BE2C (cell line): ENCODE measurements around the gene TIMM23.

ENCODE experiments used
- DNase-seq: peaks from one replicate; pipeline ENCODE4 v3.0.0-alpha.2; 2020
- H3K27me3 ChIP-seq: fragments of 250-450 bp; sonication (Bioruptor Pico); 2 replicates; pipeline ENCODE4 v1.5.1; 2020; ENCODE audit warnings: mild to moderate bottlenecking
- H3K36me3 ChIP-seq: fragments of 250-450 bp; sonication (Bioruptor Pico); 2 replicates; pipeline ENCODE4 v1.5.1; 2020; ENCODE audit warnings: mild to moderate bottlenecking
- H3K4me1 ChIP-seq: fragments of 250-450 bp; sonication (Bioruptor Pico); 2 replicates; pipeline ENCODE4 v1.5.1; 2020
- H3K4me3 ChIP-seq: 2 replicates; pipeline ENCODE4 v1.5.1; 2011; ENCODE audit warnings: low read depth, low read length
- H3K9me3 ChIP-seq: fragments of 250-450 bp; sonication (Bioruptor Pico); 2 replicates; pipeline ENCODE4 v1.5.1; 2020
- TF ChIP-seq, protein P1 (sequence below): IDR thresholded peaks from 2 replicates; pipeline ENCODE4 v1.5.1; 2012; ENCODE audit warnings: mild to moderate bottlenecking, low read depth, low read length

The TIMM23 gene

DNA sequence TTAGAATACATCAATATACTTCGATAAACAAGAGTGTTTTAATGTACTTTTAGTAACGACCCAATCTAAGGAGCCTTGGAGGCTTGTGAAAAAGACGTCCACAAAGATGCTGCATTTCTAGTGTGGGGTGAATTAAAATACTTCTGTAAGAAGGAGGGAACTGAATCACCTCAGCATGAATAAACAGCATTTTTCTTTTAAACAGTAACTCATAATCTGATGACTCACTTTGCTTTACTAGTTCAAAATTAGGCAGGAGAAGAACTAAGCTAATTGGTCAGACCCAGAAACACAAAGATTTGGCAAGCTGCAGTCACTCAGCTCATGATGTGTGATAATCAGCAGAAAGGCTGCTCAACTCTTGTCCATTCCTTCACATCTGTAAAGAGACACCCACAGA lies 33.9 kb downstream of the TIMM23 start:
- Histone ChIP-seq H3K4me3 (no peak overlapping the region), H3K4me1 (no peaks in the 10 kb centered on the region), H3K27me3 (no peaks in the 10 kb centered on the region), H3K36me3 (peaks cover 89% of the 10 kb centered on the region), H3K9me3 (no peaks in the 10 kb centered on the region)
- DNase-seq, result no peak
- TF ChIP-seq, protein P1, sequence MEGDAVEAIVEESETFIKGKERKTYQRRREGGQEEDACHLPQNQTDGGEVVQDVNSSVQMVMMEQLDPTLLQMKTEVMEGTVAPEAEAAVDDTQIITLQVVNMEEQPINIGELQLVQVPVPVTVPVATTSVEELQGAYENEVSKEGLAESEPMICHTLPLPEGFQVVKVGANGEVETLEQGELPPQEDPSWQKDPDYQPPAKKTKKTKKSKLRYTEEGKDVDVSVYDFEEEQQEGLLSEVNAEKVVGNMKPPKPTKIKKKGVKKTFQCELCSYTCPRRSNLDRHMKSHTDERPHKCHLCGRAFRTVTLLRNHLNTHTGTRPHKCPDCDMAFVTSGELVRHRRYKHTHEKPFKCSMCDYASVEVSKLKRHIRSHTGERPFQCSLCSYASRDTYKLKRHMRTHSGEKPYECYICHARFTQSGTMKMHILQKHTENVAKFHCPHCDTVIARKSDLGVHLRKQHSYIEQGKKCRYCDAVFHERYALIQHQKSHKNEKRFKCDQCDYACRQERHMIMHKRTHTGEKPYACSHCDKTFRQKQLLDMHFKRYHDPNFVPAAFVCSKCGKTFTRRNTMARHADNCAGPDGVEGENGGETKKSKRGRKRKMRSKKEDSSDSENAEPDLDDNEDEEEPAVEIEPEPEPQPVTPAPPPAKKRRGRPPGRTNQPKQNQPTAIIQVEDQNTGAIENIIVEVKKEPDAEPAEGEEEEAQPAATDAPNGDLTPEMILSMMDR, result no peak

DNA sequence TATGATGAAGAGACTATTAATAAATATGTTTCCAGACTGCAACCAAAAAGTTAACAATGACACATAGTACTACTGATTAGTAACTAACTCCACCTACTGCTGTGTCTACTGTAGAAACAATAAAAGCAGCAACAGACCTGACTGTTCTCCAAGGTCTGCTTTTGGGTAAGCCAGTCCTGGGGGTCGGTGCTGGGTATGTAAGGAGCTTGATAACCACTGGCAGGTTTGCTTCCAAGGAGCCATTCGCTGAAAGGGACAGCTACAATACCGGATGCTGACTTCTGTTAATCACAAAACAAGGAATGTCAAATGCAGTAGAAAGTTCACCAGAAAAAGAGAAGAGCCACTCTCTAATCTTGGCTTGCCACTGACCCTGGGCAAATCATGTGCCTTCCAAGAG lies 40.5 kb downstream of the TIMM23 start:
- H3K27me3 ChIP-seq, result no peaks in the 10 kb centered on the region
- peaks cover 68% of the 10 kb centered on the region for H3K36me3 ChIP-seq
- no peaks in the 10 kb centered on the region for H3K4me1 ChIP-seq
- DNase-seq, result no peak
- TF ChIP-seq, protein P1, result no peak
- H3K4me3 ChIP-seq, result no peak overlapping the region
- no peaks in the 10 kb centered on the region for H3K9me3 ChIP-seq

- TF ChIP-seq, protein P1, result no peak
- Histone ChIP-seq H3K4me3 (no peak overlapping the region), H3K27me3 (no peaks in the 10 kb centered on the region), H3K4me1 (no peaks in the 10 kb centered on the region), H3K36me3 (peaks cover 53% of the 10 kb centered on the region), H3K9me3 (no peaks in the 10 kb centered on the region)
- no peak for DNase-seq
These were observed 41.9 kb downstream of the TIMM23 start for GRCh38 chr10:46014206-46014605.

DNA sequence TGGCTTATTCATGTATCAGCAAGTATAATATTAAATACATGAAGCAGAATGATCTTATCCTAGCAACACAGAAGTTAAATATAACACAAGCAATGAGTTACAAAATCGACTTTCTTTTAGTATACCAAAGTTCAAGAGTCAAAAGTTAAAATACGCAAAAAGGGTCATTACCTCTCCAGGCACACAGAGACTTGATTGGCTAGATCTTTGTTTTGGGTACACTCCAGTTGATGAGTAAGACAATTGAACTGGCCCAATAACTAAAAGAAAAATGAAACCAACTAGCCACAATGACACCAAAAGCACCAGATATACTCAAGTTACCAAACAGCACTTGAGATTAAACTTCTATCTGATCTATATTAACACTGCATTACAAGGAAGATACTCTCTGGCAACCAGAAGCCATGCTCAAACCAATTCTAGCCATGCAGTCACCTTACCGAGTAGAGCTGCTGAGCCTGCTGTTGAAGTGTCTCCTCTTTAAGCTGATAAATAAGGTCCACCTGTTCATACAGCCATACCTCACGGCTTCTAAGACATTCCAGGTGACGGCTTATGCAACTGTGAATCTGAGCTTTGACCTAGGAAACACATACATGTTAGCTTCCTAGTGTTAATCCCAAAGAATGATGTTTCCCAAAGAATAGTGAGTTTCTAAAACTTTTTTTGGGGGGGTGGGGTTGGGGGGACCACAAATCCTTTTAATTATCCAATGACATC lies 42.6 kb downstream of the TIMM23 start:
- Histone ChIP-seq H3K27me3 (no peaks in the 10 kb centered on the region), H3K4me3 (no peak overlapping the region), H3K36me3 (peaks cover 47% of the 10 kb centered on the region), H3K4me1 (no peaks in the 10 kb centered on the region), H3K9me3 (no peaks in the 10 kb centered on the region)
- no peak for DNase-seq
- TF ChIP-seq, protein P1, result no peak

DNA sequence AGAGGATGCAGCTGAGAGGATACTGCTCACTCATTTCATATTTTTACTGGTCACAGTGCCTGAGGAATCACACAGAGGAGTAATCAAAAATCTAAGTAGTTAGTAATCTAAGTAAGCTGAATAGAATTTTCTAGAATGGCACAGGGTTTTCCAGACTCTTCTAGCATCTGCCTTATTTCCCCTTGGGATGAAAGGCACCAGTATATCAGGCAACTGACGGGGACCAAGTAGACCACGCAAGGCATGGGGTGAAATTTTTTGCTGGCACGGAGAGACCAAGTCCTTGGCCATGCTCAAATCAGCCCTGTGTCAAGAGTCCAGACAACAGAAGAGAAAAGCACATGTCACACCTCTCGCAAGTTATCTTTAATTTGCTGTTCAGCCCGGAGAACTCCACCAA lies 43.9 kb downstream of the TIMM23 start:
- Histone ChIP-seq H3K36me3 (peaks cover 36% of the 10 kb centered on the region), H3K27me3 (no peaks in the 10 kb centered on the region), H3K4me3 (no peak overlapping the region), H3K4me1 (no peaks in the 10 kb centered on the region), H3K9me3 (no peaks in the 10 kb centered on the region)
- DNase-seq, result no peak
- TF ChIP-seq, protein P1, result no peak

- H3K36me3 ChIP-seq, result peaks cover 31% of the 10 kb centered on the region
- TF ChIP-seq, protein P1, result no peak
- no peaks in the 10 kb centered on the region for H3K4me1 ChIP-seq
- H3K9me3 ChIP-seq, result no peaks in the 10 kb centered on the region
- H3K27me3 ChIP-seq, result no peaks in the 10 kb centered on the region
- H3K4me3 ChIP-seq, result no peak overlapping the region
- no peak for DNase-seq
These were observed 44.5 kb downstream of the TIMM23 start for GRCh38 chr10:46016811-46017210.
